ENCODE results near the gene CEP350.

Gene CEP350

GRCh38 chr1:179968284-179968993 lies 13.8 kb downstream of the CEP350 start:
- H3K36me3 Mint-ChIP-seq (ENCODE audit: low read depth): peaks cover 22% of the 10 kb centered on the region
- no peak overlapping the region for H3K27ac Mint-ChIP-seq
- H3K9me3 Mint-ChIP-seq: no peaks in the 10 kb centered on the region
- DNase-seq (no peak), ATAC-seq (no peak)
- H3K4me3 Mint-ChIP-seq: no peak overlapping the region
- H3K4me1 Mint-ChIP-seq: peaks cover 55% of the 10 kb centered on the region
- no peaks in the 10 kb centered on the region for H3K27me3 Mint-ChIP-seq

- no peak for DNase-seq
- H3K27me3 Mint-ChIP-seq: no peaks in the 10 kb centered on the region
- H3K9me3 Mint-ChIP-seq: no peaks in the 10 kb centered on the region
- H3K4me1 Mint-ChIP-seq: peaks cover 51% of the 10 kb centered on the region
- ATAC-seq: no peak
- no peak overlapping the region for H3K4me3 Mint-ChIP-seq
- peaks cover 24% of the 10 kb centered on the region for H3K36me3 Mint-ChIP-seq (ENCODE audit: low read depth)
- no peak overlapping the region for H3K27ac Mint-ChIP-seq
Measured at GRCh38 chr1:179968994-179969919, 14.6 kb downstream of the CEP350 start.

- H3K4me1 Mint-ChIP-seq: peaks cover 49% of the 10 kb centered on the region
- no peak overlapping the region for H3K4me3 Mint-ChIP-seq
- H3K27ac Mint-ChIP-seq: no peak overlapping the region
Measured at GRCh38 chr1:179969962-179970361, 15.4 kb downstream of the CEP350 start.

GRCh38 chr1:179971563-179972496 lies 17.2 kb downstream of the CEP350 start:
- Mint-ChIP-seq H3K9me3 (no peaks in the 10 kb centered on the region), H3K36me3 (ENCODE audit: low read depth) (peaks cover 14% of the 10 kb centered on the region), H3K4me1 (peaks cover 53% of the 10 kb centered on the region), H3K4me3 (no peak overlapping the region), H3K27ac (no peak overlapping the region), H3K27me3 (no peaks in the 10 kb centered on the region)
- DNase-seq (no peak), ATAC-seq (no peak)

More at GRCh38 chr1:179969962-179970361, 15.4 kb downstream of the CEP350 start:
- ATAC-seq (no peak), DNase-seq (no peak)
- Mint-ChIP-seq H3K36me3 (ENCODE audit: low read depth) (peaks cover 24% of the 10 kb centered on the region), H3K27me3 (no peaks in the 10 kb centered on the region), H3K9me3 (no peaks in the 10 kb centered on the region)

GRCh38 chr1:179973198-179974110 lies 18.8 kb downstream of the CEP350 start:
- Mint-ChIP-seq H3K36me3 (ENCODE audit: low read depth) (peaks cover 12% of the 10 kb centered on the region), H3K27me3 (no peaks in the 10 kb centered on the region), H3K9me3 (no peaks in the 10 kb centered on the region), H3K27ac (no peak overlapping the region), H3K4me1 (peaks cover 56% of the 10 kb centered on the region), H3K4me3 (no peak overlapping the region)
- DNase-seq (no peak), ATAC-seq (no peak)

GRCh38 chr1:179976970-179977651 lies 22.5 kb downstream of the CEP350 start:
- Mint-ChIP-seq H3K27ac (no peak overlapping the region), H3K36me3 (ENCODE audit: low read depth) (peaks cover 9% of the 10 kb centered on the region), H3K27me3 (no peaks in the 10 kb centered on the region), H3K9me3 (peaks cover 3% of the 10 kb centered on the region), H3K4me1 (peaks cover 39% of the 10 kb centered on the region), H3K4me3 (no peak overlapping the region)
- ATAC-seq: no peak
- DNase-seq: no peak

GRCh38 chr1:179978199-179979079 lies 23.8 kb downstream of the CEP350 start:
- DNase-seq (no peak), ATAC-seq (no peak)
- Mint-ChIP-seq H3K27me3 (no peaks in the 10 kb centered on the region), H3K36me3 (ENCODE audit: low read depth) (peaks cover 5% of the 10 kb centered on the region), H3K27ac (no peak overlapping the region), H3K4me1 (peaks cover 35% of the 10 kb centered on the region), H3K4me3 (no peak overlapping the region), H3K9me3 (peaks cover 3% of the 10 kb centered on the region)

- Mint-ChIP-seq H3K36me3 (ENCODE audit: low read depth) (peaks cover 10% of the 10 kb centered on the region), H3K27ac (no peak overlapping the region), H3K9me3 (peaks cover under 1% of the 10 kb centered on the region), H3K27me3 (no peaks in the 10 kb centered on the region), H3K4me3 (no peak overlapping the region), H3K4me1 (peaks cover 20% of the 10 kb centered on the region)
- DNase-seq: no peak
- ATAC-seq: no peak
Measured at GRCh38 chr1:179984101-179984500, 29.5 kb downstream of the CEP350 start.

GRCh38 chr1:179984942-179985341 lies 30.3 kb downstream of the CEP350 start:
- Mint-ChIP-seq H3K36me3 (ENCODE audit: low read depth) (peaks cover 9% of the 10 kb centered on the region), H3K4me1 (peaks cover 18% of the 10 kb centered on the region), H3K4me3 (no peak overlapping the region), H3K27me3 (no peaks in the 10 kb centered on the region), H3K27ac (peak overlapping the region; percentile 5), H3K9me3 (no peaks in the 10 kb centered on the region)
- DNase-seq: no peak
- peak; percentile 15 for ATAC-seq

- ATAC-seq (no peak), DNase-seq (no peak)
- Mint-ChIP-seq H3K27ac (no peak overlapping the region), H3K36me3 (ENCODE audit: low read depth) (peaks cover 12% of the 10 kb centered on the region), H3K4me3 (no peak overlapping the region), H3K27me3 (no peaks in the 10 kb centered on the region), H3K9me3 (no peaks in the 10 kb centered on the region), H3K4me1 (peaks cover 11% of the 10 kb centered on the region)
Measured at GRCh38 chr1:179990847-179991246, 36.2 kb downstream of the CEP350 start.

GRCh38 chr1:179995576-179995975 lies 41.0 kb downstream of the CEP350 start:
- Mint-ChIP-seq H3K4me1 (peaks cover 8% of the 10 kb centered on the region), H3K27ac (no peak overlapping the region), H3K9me3 (no peaks in the 10 kb centered on the region), H3K4me3 (no peak overlapping the region), H3K27me3 (no peaks in the 10 kb centered on the region), H3K36me3 (ENCODE audit: low read depth) (peaks cover 27% of the 10 kb centered on the region)
- no peak for DNase-seq
- ATAC-seq: no peak

- no peak overlapping the region for H3K27ac Mint-ChIP-seq
- ATAC-seq (no peak), DNase-seq (no peak)
- H3K4me3 Mint-ChIP-seq: no peak overlapping the region
- no peaks in the 10 kb centered on the region for H3K27me3 Mint-ChIP-seq
- H3K36me3 Mint-ChIP-seq (ENCODE audit: low read depth): peaks cover 25% of the 10 kb centered on the region
- no peaks in the 10 kb centered on the region for H3K9me3 Mint-ChIP-seq
- peaks cover 8% of the 10 kb centered on the region for H3K4me1 Mint-ChIP-seq
Measured at GRCh38 chr1:179996099-179996498, 41.5 kb downstream of the CEP350 start.

Measured in activated naive CD8-positive, alpha-beta T cell treated with anti-CD3 and anti-CD28 coated beads, Interleukin-2, amount 50 U/mL, for 24 hours (primary cell).